Mucosa of descending colon (tissue), 3 donors: ENCODE data around the gene SPART. TPM values are rescaled to one million over a fixed set of nuclear protein-coding genes. Genes with fewer than 3 reads are reported as not detected.

Experiments
- ATAC-seq: fragments of 200-7000 bp; cut with Tn5 transposase; one replicate; pipeline ENCODE4 v1.9.1; 2020; ENCODE audit warnings: mild to moderate bottlenecking, moderate library complexity
- DNase-seq, 3 donors: peaks; one replicate each; pipeline ENCODE4 v3.0.0-alpha.2; 2020
- H3K36me3 ChIP-seq: fragments of 200-600 bp; one replicate; pipeline ENCODE4 v1.8.0; 2021; ENCODE audit warnings: low read depth, mild to moderate bottlenecking
- H3K4me1 ChIP-seq: fragments of 200-600 bp; one replicate; pipeline ENCODE4 v1.8.0; 2021; ENCODE audit warnings: low read depth, mild to moderate bottlenecking
- H3K4me3 ChIP-seq: fragments of 200-600 bp; one replicate; pipeline ENCODE4 v1.8.0; 2021; ENCODE audit warnings: mild to moderate bottlenecking
- H3K9me3 ChIP-seq: fragments of 200-600 bp; one replicate; pipeline ENCODE4 v1.8.0; 2021; ENCODE audit warnings: mild to moderate bottlenecking
- intact Hi-C, 2 donors: fragments of 100-400 bp; cut with DNase I in 1 of 2; cut with micrococcal nuclease in 1 of 2; formaldehyde crosslinking; loops; one replicate each; pipeline versions ENCODE4 v1.11.0 to v1.11.1; 2022; cut with DNase I, micrococcal nuclease
- total RNA-seq, 3 donors: library from RNA; stranded (reverse); fragmentation: NEBNext Ultra II Directional in 2 of 3; extraction: Animal tissue kit (Norgen Biotek cat#: 25700) in 2 of 3; gene quantifications; one replicate each; pipeline versions ENCODE4 v1.2.1 to v1.2.4, GENCODE V29; 2021 to 2023
- TF ChIP-seq, protein P1 (sequence below): fragments of 200-600 bp; IDR thresholded peaks from one replicate; pipeline ENCODE4 v1.8.0; 2022; ENCODE audit warnings: antibody characterized with exemption, mild to moderate bottlenecking
- donor health status: DM: no; HTN: no; CAD: no; lungs with moderate emphysema.
- donor health status: DM: no; HTN: no; CAD: no.
- donor health status: DM: no; HTN: yes; CAD: no.

Gene SPART
- total RNA-seq, 3 donors from 2014 or later: 6.0 to 93.4 (median 13.4) TPM

DNA sequence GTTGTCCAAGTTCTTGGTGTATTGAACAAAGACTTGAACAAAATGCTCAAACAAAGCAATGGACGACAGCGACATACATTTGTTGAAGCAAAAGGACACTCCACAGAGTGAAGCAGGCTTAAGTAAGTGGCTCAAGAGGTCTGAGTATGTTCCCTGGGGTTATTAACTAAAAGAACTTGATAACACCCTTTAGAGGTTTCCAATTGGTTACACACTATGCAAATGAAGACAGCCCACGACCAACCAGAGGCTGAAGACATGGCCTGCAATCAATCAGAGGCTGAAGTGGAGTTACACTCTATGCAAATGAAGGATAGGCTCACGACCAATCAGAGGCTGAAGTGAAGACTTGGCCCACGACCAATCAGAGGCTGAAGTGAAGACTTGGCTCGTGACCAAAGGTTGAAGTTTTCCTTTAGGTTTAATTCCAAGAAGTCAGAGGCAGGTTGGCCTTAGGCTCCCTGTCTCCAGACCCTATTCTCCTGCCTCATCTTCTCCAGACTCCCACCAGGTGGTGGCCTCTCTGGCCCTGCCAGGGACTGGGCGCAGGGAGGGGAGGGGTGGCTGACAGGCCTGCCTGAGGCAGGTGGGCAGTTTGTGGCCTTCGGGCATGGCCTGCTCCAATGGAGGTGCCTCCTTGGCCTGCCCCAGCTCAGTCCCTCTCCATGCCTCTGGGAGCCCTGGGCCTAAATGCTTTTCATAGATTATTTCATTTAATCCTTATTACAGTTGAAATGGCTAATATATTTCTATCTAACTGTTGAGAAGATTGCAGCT lies 86.6 kb downstream of the SPART start:
- Histone ChIP-seq H3K4me1 (no peaks in the 10 kb centered on the region), H3K36me3 (no peaks in the 10 kb centered on the region), H3K4me3 (no peak overlapping the region), H3K9me3 (no peaks in the 10 kb centered on the region)
- intact Hi-C loops: no loop called here
- no peak for ATAC-seq
- TF ChIP-seq, protein P1, sequence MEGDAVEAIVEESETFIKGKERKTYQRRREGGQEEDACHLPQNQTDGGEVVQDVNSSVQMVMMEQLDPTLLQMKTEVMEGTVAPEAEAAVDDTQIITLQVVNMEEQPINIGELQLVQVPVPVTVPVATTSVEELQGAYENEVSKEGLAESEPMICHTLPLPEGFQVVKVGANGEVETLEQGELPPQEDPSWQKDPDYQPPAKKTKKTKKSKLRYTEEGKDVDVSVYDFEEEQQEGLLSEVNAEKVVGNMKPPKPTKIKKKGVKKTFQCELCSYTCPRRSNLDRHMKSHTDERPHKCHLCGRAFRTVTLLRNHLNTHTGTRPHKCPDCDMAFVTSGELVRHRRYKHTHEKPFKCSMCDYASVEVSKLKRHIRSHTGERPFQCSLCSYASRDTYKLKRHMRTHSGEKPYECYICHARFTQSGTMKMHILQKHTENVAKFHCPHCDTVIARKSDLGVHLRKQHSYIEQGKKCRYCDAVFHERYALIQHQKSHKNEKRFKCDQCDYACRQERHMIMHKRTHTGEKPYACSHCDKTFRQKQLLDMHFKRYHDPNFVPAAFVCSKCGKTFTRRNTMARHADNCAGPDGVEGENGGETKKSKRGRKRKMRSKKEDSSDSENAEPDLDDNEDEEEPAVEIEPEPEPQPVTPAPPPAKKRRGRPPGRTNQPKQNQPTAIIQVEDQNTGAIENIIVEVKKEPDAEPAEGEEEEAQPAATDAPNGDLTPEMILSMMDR: no peak
- DNase-seq: no peak

DNA sequence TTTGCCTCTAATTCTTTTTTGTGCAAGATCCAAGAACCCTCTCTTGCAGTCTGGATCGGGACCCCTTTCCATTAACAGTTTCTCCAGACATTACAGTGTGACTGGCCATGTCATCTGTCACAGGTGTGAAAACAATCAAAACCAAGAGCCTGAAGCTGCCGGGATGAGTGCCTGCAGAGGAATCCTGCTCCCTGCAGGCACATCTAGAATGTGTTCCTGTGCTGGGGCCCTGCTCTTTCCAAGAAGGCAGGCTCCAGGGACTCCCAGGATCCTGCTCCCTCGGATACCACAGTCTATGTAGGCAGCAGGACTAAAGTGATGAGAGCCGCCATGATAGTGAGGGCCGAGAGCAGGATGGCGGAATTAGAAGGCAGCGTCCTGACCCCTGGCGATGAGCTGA lies 87.4 kb downstream of the SPART start:
- no peak overlapping the region for H3K4me3 ChIP-seq
- H3K36me3 ChIP-seq: no peaks in the 10 kb centered on the region
- ATAC-seq (no peak), DNase-seq (no peak)
- H3K4me1 ChIP-seq: no peaks in the 10 kb centered on the region
- intact Hi-C loops: no loop called here
- no peaks in the 10 kb centered on the region for H3K9me3 ChIP-seq
- TF ChIP-seq, protein P1: no peak

Other genes with a start within 250 kb of the SPART start
- 10 to 100 TPM in 2 of 3 donors, 1 to 10 TPM in 1; 2.6 to 17.9 (median 12.7) TPM for gene DCLK1, start 215.0 kb downstream of the SPART start, total RNA-seq
- 1 to 10 TPM in 1 of 3 donors, under 1 TPM in 2; 0.20 to 2.2 (median 0.39) TPM for gene SOHLH2, start 131.8 kb downstream of the SPART start, total RNA-seq
- gene CCDC169, start 48.6 kb downstream of the SPART start, total RNA-seq: 1 to 10 TPM in 1 of 3 donors, under 1 TPM in 2; 0.26 to 6.8 (median 0.84) TPM
- gene CCNA1, start 86.1 kb upstream of the SPART start, total RNA-seq: under 1 TPM in 1 of 3 donors, not detected in 2; 0.79 TPM